Measurements from ENCODE around the gene KRTAP5-11. TPM values are rescaled to one million over a fixed set of nuclear protein-coding genes. Genes with fewer than 3 reads are reported as not detected.

KRTAP5-11 gene
- total RNA-seq, 4 donors from 2014 or later, result not detected

GRCh38 chr11:71548120-71548519 is 34.6 kb downstream of the KRTAP5-11 start, which contains the start of gene KRTAP5-9:
Gene KRTAP5-9, plus strand, starts transcription at chr11:71548420. Its CDS starts 238 bp downstream, at chr11:71548658.
- no peak for TF ChIP-seq CTCF (IDR thresholded peaks at IDR 0.05; ENCODE audit: low read depth)

GRCh38 chr11:71545405-71545966 is 37.2 kb downstream of the KRTAP5-11 start:
- TF ChIP-seq CTCF (IDR thresholded peaks at IDR 0.05; ENCODE audit: low read depth), result no peak

- no peak for TF ChIP-seq CTCF (IDR thresholded peaks at IDR 0.05; ENCODE audit: low read depth)
These were observed 38.0 kb downstream of the KRTAP5-11 start for GRCh38 chr11:71544525-71545214.

DNA sequence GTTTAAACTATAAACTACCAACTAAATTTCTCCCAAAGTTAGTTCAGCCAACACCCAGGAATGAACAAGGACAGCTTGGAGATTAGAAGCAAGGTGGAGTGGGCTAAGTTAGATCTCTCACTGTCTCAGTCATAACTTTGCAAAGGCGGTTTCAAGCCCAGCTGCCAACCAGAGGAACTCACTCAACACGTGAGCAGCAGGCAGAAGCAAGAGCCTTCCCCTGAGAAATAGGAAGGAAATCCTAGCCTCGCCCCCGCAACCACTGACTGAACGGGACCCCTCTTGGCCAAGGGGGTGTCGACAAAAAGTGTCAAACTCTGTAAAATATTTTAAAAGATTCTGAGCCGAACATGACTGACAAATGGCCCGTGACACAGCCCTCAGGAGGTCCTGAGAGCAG is 38.8 kb downstream of the KRTAP5-11 start:
- no peak for TF ChIP-seq CTCF (IDR thresholded peaks at IDR 0.05; ENCODE audit: low read depth)

- TF ChIP-seq CTCF (IDR thresholded peaks at IDR 0.05; ENCODE audit: low read depth), result no peak
These were observed 39.5 kb downstream of the KRTAP5-11 start for GRCh38 chr11:71542879-71543777.

GRCh38 chr11:71542382-71542781 is 40.3 kb downstream of the KRTAP5-11 start:
- TF ChIP-seq CTCF (IDR thresholded peaks at IDR 0.05; ENCODE audit: low read depth), result no peak

DNA sequence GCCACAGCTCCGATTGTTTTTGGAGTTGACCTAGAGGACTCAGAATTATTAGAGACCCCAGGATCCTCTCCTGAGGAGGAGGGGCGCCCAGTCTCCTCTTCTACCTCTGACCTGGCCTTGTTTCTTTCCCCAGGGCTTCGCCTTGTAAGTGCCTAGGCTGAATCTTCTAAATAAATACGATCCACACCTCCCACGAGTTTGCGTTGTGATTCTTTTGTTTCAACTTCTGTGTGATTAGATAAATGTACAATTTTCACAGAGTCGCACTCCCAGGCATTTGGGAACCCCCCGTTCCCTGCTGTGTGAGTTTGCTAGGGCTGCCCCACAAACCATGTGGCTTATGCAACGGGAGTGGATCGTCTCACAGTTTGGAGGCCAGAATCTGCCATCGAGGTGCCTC is 43.7 kb downstream of the KRTAP5-11 start:
- no peak for TF ChIP-seq CTCF (IDR thresholded peaks at IDR 0.05; ENCODE audit: low read depth)

Data from subcutaneous adipose tissue (tissue), 4 donors.